HS-27A (cell line): ENCODE data around the gene PDCD4.

Source experiments
- DNase-seq: peaks from one replicate; pipeline ENCODE4 v3.0.0-alpha.2; 2012; ENCODE audit warnings: low read depth, missing footprints

The PDCD4 gene

DNA sequence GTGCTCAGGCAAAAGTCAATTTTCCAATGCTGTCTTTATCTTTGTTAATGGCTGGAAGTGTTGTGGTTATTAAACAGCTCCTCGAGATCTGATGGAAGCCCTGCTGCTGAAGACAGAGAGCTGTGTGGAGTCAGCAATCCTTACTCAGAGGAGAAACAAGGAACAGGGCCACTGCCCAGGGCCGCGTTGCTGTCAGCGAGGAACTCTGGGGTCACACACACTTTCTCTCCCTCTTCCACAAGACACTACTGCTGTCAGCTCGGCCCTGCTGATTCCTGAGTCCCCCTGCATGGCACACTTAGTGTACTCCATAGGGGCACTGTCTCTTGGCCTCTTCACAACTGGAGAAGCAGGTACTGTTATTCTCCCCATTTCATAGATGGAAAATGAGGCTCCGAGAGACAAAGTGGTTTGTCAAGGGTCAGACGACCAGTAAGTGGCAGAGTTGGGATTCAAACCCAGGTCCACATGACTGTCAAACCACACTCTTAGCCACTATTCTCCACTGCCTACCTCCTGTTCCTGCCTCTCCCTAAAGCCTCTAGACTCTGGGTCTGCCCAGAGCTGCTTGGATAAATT, 29.3 kb upstream of the PDCD4 start:
- DNase-seq = no peak

DNA sequence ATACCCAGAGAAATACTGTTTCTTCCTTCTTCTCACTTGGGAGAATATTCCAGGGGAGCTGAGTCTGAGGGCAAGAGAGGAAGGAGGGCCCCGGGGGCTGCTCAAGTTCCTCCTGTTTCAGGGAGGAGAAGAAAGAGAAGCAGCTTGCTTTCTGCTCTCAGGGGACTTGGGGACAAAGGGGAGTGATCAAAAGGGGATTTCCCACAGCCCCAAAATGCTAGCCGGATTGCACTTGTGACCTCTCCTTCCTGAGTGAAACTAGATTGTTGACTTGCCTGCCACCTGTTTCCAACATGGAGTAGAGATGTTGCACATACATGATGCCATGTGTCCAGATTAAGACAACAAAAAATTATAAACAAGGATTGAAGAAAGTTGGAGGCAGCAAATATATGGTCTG, 28.7 kb upstream of the PDCD4 start:
- no peak for DNase-seq

DNA sequence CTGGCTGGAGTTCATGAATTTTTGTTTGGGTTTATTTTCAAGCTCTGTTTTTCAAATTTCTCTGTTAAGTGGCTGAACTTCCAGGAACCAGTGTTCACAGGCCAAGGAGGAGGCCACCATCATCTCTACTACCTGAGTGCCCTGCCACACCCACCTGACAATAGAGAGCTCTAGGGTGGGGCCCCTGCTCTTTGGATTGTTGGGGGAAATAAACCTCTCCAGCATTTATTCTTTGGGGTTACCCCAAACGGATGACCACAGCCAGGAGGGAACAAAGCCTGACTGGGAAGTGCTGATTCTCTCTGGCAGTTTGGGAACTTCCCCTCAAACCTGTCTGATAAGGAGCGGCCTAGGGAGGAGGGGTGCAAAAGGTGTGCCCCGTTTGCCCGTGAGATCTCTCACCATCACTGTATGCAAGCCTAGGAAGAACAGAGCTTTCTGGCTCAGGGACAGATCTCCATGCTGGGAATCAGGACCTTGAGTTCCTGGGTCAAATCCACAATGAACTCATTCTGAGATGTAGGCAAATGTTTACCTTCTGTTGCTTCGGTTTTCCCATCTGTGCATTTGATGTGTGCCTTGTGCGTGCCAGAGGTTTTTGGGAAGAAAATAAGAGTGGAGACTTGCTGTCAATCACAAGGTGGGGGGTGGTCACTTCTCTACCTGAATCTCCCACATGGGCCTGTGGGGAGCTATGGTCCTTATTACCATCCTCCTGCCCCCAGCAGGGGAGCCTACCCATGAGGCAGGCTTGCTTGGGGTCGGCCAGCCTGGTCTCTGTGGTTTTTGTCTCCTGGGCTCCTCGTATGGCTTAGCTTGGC, 27.7 kb upstream of the PDCD4 start:
- DNase-seq = no peak

DNA sequence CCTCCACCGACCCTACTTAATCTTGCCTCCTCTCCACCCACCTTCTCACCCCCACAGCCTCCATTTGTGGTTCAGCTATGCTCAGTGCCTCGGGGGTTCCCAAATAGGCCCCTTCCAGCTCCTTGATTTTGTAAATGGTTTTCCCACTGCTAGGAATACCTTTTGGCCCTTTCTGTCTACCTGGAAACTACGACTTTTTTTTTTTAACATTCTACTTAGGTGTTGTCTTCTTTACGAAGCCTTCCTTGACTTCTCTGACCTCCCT, 27.2 kb upstream of the PDCD4 start:
- no peak for DNase-seq

DNA sequence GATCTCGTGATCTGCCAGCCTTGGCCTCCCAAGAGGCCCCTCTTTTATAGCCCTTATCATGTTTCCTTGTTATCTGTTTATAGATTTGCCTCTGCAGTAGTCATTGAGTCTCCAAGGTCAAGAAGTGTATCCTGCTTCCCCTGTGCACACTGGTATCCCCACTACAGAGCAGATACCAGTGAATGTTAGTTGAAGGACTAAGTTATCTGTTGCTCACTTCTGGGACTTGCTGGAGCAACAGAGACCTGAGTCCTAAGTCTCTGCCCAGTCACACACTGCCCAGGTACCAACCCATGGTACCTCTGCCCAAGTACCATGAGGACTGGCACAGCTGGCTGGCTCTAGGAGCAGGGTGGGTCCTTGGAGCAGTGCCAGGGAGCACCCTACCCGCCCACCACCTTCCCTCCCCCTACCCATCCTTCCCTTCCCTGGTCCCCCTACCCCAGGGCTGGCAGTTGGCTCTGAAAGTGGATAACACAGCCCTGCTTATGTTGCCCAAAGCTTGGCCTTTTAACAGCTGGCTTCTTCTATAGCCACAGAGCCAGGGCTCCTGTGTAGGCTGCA, 26.5 kb upstream of the PDCD4 start:
- no peak for DNase-seq

DNA sequence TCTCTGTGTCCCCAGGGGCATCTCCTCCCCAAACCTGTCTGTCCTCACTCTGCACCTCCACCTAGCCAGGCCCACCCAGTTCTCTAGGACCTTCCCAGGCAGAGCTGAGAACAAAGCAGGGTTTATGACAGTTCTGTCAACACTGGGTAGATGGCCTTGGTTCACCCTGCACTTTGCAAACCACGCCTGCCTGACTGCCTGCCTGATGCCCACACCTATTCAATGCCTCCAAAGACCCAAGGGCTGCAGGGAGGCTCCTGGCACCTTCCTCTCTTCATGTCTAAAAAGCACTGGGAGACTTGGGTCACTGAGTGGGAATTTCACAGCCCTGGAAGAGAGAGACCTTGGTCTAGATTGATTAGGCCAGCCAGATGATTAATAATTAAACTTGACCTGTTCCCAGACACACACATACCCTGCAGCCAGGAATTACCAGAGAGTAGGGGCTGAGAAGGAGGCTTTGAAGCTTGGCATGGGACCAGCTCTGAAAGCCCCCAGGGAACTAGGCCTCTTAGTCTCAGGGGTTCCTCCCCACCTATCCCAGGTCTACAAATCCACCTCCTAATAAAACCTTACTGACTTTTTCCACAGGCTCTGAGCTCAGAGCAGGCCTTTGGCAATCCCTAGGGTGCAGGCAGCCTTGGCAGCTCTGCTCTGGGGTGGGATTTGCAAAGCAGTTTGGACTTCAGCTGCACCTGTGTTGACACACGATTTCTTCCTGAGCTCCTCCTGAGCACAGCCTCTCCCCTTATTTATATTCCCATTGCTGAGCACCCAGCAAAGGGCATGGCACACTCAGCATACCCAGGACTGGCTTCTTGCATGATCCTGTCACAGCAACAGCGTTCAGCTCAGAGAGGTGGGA, 25.7 kb upstream of the PDCD4 start:
- no peak for DNase-seq

DNA sequence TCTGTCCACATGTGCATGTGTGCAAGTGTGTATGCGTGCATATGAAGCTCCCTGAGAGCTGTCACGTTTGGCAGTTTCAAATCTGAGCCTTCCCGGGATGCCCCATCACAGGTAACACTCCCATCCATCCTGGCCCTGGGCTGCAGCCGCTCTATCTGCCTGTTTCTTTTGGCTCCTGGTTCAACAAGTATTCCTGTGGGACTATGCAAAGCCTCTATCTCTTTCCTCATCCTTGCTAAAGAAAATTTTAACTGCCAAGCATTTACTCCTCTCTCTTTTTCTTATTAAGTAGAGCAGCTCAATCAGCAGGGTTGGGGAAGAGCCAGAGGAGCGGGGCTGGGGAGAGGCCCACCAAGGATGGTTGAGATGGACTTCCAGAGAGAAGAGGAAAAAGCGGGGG, 24.4 kb upstream of the PDCD4 start:
- DNase-seq = no peak

DNA sequence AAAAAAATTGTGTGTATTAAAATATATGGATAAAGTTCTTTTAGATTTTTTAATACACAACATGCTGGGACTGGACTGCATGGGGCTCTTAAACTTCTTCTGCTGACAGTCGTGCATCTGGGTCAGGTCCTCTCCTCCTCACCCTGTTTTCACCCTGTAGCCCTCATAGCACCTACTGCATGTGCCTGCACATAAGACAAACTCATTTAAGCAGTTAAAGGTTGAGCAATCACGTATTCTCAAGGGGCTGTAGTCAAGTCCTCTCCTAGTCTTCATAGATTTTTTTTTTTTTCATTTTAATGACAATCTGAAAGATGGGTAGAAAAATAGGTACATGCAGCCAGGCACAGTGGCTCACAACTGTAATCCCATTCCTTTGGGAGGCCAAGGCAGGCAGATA, 23.6 kb upstream of the PDCD4 start:
- DNase-seq = no peak

DNA sequence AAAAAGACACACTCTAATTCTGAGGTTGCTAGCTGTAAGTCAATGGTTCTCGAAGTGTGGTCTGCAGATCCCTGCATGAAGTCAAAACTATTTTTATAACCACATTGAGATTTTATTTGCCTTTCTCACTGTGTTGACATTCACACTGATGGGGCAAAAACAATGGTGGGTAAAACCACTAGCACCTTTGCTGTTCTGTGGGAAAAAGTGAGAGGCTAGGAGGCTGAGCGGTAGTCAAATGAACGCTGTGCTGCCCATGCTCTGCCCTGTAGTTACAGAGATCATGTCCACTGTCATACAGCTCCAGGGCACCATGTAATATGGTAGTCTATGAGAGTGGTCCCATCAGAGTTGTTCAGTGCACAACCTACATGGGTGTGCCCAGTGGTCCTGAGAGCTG, 21.6 kb upstream of the PDCD4 start:
- DNase-seq = no peak

DNA sequence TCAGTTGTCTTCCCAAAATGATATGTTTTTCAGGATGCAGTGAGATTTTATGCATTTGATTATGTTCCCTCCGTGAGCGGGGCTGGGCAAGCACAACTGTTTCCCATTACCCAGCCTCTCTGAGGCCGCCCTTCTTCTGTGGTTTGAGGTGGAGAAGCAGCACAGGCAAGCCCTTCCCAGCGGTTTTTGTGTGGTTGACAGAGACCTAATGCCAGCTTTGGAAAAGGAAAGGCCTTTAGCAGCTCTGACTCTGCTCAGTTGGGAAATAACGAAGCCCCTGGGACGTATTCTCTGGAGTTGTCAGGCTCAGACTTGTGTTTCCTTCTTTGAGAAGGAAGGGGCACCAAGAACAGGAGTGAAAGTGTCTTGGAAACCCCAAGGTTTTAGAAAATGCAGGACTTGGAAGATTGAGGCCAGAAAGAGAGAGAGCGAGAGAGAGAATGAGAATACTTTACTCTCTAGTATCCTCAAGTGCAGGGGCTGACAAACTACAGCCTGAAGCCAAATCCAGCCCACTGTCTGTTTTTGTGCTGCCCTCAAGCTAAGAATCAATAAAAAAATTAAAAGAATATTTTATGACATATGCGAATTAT, 20.6 kb upstream of the PDCD4 start:
- DNase-seq = no peak

DNA sequence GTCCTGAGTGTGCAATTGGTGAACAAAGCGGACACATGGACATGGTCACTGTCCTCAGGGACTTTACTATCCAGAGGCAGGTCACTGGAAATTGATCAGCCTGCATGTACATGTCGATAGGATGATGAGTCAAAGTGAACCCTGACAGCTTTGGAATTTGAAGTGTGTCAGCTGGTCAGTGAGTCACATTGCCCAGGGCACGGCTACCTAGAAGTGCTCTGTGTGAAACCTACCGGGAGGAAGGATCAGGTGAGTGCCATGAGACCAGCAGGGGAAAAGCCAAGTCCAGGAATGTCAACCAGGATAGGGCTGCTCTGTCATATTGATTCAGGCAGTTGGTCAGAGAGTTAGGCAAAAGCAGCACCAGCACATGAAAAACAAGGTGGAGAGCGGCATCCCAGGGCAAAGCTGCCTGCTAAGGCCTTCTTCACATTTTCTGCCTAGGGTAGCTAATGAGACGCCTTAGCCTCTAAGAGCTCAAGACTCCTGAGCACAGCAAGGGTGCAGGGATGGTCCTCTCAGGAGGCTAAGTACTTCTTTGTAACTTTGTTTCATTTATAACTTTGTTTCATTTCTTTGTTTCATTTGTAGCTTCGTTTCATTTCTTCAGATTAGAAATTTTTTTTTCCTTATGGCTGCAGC, 19.4 kb upstream of the PDCD4 start:
- DNase-seq = no peak

DNA sequence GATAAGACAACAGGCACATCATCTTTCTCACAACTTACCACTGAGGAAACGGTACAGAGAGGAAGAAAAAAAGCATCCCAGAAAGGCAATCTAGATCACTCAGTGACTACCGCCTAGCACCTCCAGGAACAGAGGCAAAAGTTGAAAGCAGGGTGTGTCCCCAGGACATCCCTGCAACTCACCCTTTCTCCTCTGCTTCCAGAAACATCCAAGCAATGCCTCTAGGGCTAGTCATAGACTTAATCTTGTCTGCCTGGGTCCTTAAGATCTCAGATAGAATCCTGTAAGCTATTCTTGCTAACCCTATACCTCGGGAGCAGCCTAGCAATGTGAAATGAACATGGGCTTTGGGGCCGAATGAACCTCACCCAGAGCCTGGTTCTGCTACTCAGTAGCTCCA, 18.8 kb upstream of the PDCD4 start:
- DNase-seq = no peak

DNA sequence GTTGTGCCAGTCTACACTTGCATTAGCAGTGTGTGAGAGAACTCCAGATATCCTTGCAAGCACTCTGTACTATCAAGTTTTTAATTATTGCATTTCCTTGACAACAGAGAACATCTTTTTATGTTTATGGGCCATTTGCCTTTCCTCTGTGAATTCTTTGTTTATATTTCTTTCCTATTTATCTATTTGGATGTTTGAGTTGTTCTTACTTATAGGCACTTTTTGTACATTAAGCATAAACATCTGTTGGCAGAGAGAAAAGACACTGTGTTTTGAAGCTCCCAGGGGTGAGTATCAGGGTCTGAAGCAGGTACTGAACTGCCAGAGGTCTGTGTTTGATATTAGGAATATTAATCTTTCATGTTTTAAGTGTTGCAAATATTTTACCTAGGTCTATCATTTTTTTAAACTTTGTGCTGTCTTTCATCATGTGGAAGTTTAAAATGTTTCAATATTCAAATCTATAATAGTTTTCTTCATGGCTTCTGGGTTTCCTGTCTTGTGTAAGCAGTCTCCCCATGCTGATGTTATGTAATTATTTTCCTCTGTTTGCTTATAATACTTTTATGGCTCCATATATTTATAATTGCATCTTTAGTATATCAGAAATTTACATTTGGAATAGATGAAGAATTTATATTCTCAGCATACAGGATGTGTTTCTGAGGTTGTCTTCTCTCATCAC, 17.7 kb upstream of the PDCD4 start:
- DNase-seq = no peak

DNA sequence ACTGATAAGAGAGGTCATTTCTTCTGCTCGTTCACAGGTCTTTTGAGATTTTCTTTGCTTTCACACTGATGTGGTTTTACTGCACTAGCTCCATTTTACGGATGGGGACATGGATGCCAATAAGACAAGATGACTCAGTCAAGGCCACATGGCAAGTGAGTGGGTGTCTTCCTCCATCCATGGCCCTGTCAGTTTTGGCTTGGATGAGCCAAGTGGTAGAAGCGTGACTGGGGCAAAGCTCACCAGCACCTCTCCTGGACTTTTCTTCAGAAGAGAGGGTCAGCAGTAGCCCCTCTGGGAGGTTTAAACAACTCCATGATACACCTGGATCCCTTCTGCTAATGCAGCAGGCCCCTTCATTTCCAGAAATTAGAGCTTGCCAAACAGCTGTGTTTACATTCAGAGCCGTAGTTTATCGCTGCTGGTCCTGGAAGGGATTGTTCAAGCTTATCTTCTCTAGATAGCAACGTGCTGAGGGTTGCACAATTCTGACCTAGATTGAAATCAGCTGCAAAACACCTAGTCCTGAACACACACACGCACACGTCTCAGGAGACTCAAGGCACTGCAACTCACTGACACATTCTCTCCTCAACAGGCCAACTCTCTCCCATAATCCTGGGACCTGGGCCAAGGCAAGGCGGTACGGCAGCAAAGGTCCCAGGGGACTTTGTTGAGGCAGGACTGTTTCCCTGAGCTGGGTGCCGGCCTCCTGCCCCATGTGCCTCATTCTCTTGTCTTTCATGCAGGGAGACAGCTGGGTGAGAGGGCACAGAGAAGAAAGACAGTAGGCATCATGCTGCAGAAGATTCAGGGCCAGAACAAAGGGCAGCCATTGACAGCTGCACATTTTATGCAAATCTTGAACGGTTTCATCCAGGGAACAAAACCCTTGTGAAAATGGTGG, 14.2 kb upstream of the PDCD4 start:
- no peak for DNase-seq

DNA sequence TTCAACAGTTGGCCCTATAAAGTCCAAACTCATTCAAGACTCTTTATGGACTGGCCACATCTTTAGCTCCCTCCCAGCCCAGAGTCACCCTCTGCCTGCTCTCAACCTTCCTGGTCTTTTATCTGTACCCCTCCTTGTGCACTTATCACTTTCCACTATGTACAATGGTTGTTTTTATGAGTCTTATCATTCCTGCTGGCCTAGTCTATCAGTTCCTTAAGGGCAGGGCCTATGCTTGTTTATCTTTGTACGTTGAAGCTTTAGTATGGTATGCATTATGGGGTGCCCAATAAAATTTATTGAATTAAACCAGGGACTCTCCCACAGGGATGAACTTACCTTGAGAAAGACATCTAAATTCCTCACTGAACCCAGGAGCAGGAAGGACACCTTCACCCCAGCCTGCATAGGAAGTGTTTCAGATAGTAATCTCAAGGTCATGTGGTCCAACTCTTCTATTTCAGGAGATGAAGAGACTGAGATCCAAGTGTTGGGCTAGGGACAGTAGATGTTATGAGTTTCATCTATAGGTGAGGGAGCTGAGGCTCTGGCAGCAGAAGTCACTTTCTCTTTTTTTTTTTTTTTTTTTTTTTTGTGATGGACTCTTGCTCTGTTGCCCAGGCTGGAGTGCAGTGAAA, 13.3 kb upstream of the PDCD4 start:
- DNase-seq = no peak

DNA sequence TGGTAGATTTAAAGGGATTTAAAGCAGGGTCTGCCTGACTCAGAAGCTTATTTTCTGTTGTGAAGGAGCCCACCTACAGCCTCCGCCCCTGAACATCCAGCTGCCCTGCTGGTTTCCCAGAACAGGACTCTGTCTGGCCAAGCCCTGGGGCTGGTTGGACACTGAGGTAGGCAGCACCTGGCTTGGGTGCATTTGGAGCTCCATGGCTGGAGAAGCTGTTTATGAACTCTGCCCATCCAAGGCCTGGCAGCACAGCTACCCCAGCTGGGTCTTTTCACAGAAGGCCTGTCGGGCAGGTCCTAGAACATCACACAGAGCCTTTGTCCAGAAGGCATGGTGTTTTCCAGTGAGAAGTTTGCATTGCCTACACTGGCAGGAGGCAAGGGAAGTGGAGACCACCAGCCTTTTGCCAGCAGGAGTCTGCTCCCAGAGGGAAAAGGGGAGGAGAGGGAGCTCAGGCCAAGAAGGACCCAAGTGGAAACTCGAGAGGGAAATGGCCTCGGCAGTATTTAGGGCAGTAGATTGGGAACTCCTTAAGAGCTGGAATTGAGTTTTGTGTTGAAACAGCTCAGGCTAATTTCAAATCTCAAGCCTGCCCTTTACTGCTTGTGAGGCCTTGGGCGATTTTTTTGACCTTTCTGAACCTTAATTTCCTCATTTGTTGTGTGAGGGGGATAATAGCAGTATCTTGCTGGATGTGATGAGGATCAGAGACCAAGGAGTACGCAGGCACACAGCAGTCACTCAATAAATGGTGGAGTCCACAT, 12.3 kb upstream of the PDCD4 start:
- no peak for DNase-seq

DNA sequence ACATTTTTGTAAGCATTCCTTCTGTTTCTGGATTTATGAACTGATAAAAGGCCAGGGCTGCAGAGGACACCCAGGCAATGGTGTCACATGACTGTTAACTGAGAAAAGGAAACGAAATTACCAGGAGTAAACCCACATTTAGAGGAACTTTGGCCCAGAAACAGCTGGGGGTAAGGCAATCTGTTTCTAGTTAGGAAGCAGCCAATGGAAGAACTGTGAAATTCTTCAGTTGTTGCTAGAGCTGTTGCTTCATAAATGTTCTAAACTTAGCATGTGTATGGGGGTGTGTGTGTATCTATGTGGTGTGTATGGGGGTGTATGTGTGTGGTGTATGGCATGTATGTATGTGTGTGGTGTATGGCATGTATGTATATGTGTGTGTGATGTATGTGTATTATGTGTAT, 11.8 kb upstream of the PDCD4 start:
- no peak for DNase-seq

DNA sequence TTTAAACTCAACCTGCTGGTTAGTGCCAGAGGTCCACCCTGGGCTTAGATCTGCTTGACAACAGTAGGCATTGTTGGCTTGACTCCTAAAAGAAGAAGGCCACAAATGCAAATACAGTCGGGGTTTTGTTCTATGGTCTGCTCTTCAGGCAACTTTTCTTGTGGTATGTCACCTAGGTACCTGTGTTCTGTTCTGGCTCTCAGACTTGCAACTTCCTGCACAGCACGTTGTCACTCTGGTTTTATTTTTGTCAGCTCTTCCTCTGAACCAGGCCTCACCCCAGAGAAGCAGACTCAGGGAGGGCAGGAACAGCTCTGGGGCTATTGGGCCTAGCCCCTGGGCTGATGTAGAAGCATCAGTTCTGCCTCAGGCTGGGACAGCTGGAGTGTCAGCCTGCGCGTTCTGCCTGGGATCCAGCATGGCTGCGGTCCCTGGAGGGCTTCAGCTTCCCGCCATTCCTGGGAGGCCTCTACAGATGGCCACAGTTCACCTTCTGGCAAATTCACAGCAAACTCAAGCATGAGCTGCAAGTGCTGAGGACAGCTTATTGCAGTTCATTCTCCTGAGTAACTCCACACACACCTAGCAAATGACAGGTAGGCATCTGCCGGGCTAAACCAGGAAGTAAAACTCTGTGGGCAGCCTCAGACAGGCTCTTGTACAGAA, 11.0 kb upstream of the PDCD4 start:
- no peak for DNase-seq

DNA sequence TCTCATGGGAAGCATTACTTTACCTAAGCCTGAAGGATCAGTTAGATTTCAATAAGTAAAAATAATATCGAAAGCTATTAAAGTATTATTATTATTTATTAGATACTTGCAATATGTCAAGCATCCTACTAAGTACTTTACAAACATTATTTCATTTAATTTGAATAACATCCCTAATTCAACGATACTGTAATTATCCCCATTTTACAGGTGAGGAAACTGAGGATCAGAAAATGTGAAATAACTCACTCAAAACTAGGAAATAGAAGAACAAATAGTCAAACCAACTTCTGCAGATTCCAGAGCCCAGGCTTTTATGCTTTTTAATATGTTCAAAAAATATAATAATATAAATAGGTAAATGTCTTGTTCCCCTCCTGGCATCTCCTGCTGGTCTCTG, 10.3 kb upstream of the PDCD4 start:
- DNase-seq = no peak
